GM18498 (cell line): Measurements from ENCODE around the gene TMEM150B.

Source experiments
- ATAC-seq: cut with Tn5 transposase; IDR thresholded peaks from one replicate; pipeline ENCODE4 v1.9.1; 2021; ENCODE audit warnings: mild to moderate bottlenecking, moderate library complexity; ENCODE audit not compliant: unreplicated experiment

The TMEM150B gene

DNA sequence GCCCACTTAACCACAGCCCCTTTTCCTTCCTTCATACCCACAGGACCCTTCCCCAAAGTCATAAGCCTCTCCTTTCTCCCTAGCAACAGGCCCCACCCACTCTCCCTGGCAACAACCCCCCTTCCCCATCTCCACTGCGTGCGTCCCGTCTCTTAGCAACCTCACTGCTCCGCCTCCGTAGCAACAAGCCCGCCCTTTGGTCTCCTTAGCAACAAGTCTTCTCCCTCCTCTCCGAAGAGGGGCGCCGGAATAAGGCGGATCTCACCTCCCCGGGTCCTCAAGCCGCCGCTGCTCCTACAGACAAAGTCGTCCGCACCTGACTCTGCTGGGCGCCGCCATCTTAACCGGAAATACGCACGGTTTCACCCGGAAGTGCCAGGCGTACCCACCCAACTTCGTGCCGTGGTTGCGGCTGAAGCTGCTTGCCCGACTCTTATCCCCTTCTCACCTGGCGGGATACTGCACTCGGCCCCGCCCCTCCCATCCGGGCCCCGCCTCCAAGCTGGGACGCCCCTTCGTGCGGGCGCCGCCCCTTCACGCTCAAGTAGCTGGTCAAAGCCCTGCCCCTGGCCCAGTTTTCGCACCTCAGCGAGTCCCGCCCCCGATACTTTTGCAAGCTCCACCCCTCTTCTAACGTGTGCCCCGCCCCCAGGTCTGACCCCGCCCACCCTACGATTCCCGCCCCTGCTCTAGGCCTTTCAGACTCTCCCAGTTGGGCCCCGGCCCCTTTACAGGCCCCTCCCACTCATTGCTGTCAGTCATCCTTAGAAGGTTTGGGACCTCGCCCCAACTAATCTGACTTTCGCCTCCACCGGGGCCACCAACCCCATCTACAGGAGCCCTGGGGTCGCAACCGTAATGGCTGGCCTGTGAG lies 45.1 kb downstream of the TMEM150B start, which contains the start of gene HSPBP1:
HSPBP1 (minus strand) TSS at position 341 of the 874 bp plus-strand sequence. CDS start 502 bp downstream, outside the sequence.
- ATAC-seq = peak; percentile 80

GRCh38 chr19:55279340-55279739 lies 45.8 kb downstream of the TMEM150B start:
- ATAC-seq = no peak

DNA sequence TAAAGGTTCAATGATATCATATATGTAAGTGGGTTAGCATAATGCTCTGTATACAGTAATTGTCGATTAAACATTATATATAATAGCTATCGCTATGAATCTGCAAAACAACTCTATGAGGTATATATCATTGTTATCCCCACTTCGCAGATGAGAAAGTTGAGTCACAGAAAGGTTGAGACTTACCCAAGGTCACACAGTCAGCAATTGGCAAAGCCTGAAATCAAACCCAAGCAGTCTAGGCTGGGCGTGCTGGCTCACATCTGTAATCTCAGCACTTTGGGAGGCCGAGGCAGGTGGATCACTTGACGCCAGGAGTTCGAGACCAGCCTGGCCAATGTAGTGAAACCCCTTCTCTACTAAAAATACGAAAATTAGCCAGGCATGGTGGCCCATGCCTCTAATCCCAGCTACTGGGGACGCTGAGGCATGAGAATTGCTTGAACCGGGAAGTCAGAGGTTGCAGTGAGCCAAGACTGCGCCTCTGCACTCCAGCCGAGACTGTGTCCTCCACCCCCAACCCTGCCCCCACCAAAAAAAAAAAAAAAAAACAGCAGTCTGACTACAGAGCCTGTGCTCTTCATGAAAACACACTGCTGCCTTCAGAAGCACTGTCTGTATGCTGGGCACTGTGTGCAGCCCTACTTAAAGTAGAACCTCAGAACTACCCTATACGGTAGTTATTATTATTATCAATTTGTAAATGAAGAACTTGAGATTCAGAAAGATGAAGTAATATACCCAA lies 46.6 kb downstream of the TMEM150B start:
- ATAC-seq = no peak

- no peak for ATAC-seq
Observed at GRCh38 chr19:55277494-55277893, 47.6 kb downstream of the TMEM150B start.

GRCh38 chr19:55276720-55277430 lies 48.3 kb downstream of the TMEM150B start:
- peak; percentile 10 for ATAC-seq

DNA sequence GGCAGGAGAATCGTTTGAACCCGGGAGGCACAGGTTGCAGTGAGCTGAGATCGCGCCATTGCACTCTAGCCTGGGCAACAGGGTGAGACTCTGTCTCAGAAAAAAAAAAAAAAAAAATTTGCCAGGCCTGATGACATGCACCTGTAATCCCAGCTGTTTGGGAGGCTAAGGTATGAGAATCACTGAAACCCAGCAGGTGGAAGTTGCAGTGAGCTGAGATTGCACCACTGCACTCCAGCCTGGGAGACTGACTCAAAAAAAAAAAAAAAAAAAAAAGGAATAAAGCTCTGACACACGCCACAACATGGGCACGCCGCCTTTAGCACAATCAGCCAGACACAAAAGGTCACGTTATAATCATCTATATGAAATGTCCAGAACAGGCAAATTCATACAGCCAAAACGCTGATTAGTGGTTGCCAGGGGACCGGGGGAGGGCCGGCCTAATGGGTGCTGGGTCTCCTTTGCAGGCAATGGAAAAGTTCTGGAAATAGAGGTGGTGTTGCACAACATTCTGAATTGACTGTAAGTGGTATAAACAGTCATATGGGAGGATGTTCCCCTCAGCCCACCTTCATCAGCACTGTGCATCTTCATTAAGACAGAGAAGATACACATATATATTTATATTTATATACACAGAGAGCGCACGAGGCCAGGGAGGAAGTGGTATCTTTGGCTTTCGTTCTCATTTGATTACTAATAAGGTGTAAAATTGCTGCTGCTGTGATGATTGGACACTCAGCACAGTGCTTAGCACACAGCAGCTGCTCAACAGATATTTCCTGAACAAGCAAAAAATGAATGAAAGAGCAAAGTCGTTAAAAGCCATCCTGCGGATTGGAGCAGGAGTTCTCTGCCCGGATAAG lies 49.1 kb downstream of the TMEM150B start:
- ATAC-seq = peak; percentile 58

- ATAC-seq = no peak
Observed at GRCh38 chr19:55273978-55274707, 51.0 kb downstream of the TMEM150B start.

DNA sequence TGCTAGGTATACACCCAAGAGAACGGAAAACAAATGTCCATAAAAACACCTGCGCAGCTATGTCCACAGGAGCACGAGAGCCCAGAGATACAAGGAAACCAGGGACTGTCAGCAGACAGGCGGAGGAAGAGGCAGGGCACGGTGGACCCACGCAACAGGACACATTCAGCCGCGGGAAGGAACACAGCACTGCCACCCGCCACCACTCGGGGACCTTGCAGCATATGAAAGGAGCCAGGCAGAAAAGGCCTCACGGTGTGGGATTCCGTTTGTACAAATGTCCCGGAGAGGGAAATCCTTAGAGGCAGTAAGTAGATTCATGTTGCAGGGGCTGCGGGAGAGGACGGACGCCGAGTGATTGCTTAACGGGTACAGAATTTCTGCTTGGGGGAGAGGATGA lies 53.0 kb downstream of the TMEM150B start:
- no peak for ATAC-seq

GRCh38 chr19:55270172-55270942 lies 54.8 kb downstream of the TMEM150B start:
- no peak for ATAC-seq

DNA sequence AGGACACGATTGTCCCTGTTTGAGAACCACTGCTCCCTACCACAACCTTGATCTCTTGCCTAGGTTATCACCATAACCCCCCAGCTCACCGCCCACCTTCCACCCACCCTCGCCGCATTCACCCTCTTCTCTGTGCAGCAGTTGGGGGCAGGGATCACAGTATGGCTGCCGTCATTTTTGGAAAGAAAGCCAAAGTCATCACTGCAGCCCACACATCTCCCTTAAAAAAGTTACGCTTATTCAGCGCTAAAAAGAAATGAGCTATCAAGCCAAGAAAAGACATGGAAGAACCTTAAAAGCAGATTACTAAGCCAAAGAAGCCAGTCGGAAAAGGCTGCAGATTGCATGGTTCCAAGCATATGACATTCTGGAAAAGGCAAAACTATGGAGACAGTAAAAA lies 55.8 kb downstream of the TMEM150B start:
- no peak for ATAC-seq

DNA sequence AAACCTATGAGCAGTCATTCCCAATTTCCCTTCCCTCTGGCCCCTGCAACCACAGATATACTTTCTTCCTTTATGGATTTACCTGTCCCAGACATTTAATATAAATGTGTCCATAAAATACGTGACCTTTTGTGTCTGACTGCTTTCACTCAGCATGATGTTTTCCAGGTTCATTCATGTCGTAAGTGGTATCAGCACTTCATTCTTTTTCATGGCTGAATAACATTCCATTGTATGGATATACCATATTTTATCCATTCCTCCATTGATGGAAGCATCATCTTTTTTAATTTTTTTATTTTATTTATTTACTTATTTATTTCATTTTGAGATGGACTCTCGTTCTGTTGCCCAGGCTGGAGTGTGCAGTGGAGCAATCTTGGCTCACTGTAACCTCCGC lies 58.3 kb downstream of the TMEM150B start:
- ATAC-seq = no peak

- ATAC-seq = no peak
Observed at GRCh38 chr19:55266404-55266803, 58.7 kb downstream of the TMEM150B start.

DNA sequence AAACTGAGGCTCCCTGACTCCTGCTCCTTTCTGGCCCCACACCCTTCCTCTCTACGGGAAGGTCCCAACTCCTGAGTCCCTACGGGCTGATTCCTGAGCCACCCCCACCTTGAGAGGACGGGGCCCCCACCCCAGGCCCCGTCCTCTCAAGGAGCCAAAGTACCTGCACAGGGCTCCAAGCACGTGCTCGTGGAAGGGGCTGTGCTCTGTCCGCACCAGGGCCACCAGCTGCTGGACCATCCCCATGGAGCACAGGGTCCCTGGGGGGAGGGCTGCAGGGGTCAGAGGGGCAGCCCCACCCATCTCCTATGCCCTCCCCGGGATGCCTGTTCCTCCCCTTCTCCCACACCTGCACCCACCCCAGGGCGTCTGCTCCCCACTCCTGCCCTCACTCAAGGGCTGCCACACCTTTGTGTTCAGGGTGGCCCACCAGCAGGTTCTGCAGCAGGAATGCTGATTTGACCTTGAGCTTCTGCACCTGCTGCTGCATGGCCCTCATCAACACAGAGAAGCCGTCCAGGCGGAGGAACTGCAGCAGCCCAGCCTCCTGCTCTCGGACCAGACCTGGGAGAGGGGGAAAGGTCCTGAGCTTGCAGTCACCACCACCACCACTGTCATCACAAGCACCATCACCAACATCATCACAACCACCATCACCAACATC lies 59.3 kb downstream of the TMEM150B start:
- ATAC-seq = no peak

DNA sequence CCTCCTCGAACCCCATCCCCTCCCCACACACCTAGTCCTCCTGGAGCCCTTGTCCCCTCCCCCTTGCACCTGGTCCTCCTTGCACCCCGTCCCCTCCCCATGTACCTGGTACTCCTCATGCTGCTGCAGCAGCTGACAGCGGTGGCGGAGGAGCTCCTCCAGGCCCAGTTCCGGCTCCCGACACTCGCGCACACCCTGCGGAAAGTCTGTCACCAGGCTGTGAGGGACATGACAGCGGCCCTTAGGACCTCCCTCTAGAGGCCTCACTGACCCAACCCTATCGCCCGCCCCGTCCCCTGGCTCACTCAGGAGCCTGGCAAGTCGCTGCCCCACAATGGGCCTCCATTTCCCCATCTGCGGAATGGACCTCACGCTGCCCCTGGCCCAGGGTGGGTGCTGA lies 60.0 kb downstream of the TMEM150B start:
- ATAC-seq = no peak

DNA sequence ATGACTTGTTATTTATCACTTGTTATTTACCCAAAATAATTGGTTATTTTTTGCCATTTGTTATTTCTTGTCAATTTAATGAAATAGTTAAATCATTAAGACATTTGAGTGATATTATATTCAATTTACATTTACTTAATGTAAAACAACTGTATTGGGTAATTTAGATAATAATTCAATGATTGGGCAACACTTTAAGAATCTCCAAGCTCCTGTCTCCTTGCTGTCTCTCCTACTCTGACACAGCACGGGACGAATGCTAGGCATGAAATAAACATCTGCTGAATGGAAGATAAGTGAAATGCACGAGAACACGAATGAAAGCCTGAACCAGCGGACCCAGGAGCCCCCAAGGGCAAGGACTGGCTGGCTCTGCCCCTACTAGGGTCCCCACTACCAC lies 60.6 kb downstream of the TMEM150B start:
- no peak for ATAC-seq
